Measurements from ENCODE around the gene CHCHD4.
A peak's percentile ranks its signal among the peaks of the same experiment; 100 is the strongest.

Gene CHCHD4

GRCh38 chr3:14124615-14125192, at the start of gene CHCHD4, which contains the start of gene TMEM43:
Gene CHCHD4 (minus strand): TSS chr3:14124870. CDS start chr3:14124676, 194 bp downstream.
Gene TMEM43 (plus strand): TSS chr3:14125052. CDS start chr3:14125194, 142 bp downstream.
- ChIA-PET CTCF (interaction anchor here (0.7 to 1.9 kb wide), 8 partner anchors 8 to 1283 kb away, joined by 3 to 7 read pairs (median 4); partner anchors contain the start of genes LSM3 and RPL32), POLR2A (interaction anchor here (1.2 to 1.4 kb wide), 3 partner anchors 20 to 308 kb away, joined by 3 to 4 read pairs (median 4); partner anchors contain the start of genes LSM3 and XPC)
- TF ChIP-seq, protein P1, sequence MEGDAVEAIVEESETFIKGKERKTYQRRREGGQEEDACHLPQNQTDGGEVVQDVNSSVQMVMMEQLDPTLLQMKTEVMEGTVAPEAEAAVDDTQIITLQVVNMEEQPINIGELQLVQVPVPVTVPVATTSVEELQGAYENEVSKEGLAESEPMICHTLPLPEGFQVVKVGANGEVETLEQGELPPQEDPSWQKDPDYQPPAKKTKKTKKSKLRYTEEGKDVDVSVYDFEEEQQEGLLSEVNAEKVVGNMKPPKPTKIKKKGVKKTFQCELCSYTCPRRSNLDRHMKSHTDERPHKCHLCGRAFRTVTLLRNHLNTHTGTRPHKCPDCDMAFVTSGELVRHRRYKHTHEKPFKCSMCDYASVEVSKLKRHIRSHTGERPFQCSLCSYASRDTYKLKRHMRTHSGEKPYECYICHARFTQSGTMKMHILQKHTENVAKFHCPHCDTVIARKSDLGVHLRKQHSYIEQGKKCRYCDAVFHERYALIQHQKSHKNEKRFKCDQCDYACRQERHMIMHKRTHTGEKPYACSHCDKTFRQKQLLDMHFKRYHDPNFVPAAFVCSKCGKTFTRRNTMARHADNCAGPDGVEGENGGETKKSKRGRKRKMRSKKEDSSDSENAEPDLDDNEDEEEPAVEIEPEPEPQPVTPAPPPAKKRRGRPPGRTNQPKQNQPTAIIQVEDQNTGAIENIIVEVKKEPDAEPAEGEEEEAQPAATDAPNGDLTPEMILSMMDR (IDR thresholded peaks at IDR 0.05; ENCODE audit: control extremely low read depth, extremely low read depth, low read depth, missing control alignments), result no peak
- peak; percentile 100 for DNase-seq (ENCODE audit: extremely low spot score)

- ChIA-PET CTCF (interaction anchor here (1.1 to 1.7 kb wide), 4 partner anchors 10 to 44 kb away, joined by 3 to 4 read pairs (median 4); no protein-coding TSS in a partner anchor), POLR2A (no interaction called here)
- no peak for DNase-seq (ENCODE audit: extremely low spot score)
- TF ChIP-seq, protein P1 (IDR thresholded peaks at IDR 0.05; ENCODE audit: control extremely low read depth, extremely low read depth, low read depth, missing control alignments), result no peak
Observed at GRCh38 chr3:14172496-14172895, 47.8 kb upstream of the CHCHD4 start.

GRCh38 chr3:14170531-14171159, 46.0 kb upstream of the CHCHD4 start:
- TF ChIP-seq, protein P1 (IDR thresholded peaks at IDR 0.05; ENCODE audit: control extremely low read depth, extremely low read depth, low read depth, missing control alignments), result no peak
- ChIA-PET POLR2A (no interaction called here), CTCF (interaction anchor here (1.1 to 1.6 kb wide), 3 partner anchors 11 to 19 kb away, joined by 3 to 5 read pairs (median 4); no protein-coding TSS in a partner anchor)
- DNase-seq (ENCODE audit: extremely low spot score), result no peak

- ChIA-PET POLR2A (no interaction called here), CTCF (interaction anchor here (1.1 to 1.8 kb wide), 3 partner anchors 17 to 45 kb away, joined by 3 to 5 read pairs (median 4); partner anchors contain the start of genes CHCHD4 and TMEM43)
- no peak for DNase-seq (ENCODE audit: extremely low spot score)
- TF ChIP-seq, protein P1 (IDR thresholded peaks at IDR 0.05; ENCODE audit: control extremely low read depth, extremely low read depth, low read depth, missing control alignments), result no peak
Observed at GRCh38 chr3:14169871-14170270, 45.2 kb upstream of the CHCHD4 start.

- CTCF ChIA-PET, result interaction anchor here (1.1 to 1.8 kb wide), 3 partner anchors 14 to 44 kb away, joined by 3 to 5 read pairs (median 4); partner anchors contain the start of genes CHCHD4 and TMEM43
- POLR2A ChIA-PET, result no interaction called here
- DNase-seq (ENCODE audit: extremely low spot score), result no peak
- TF ChIP-seq, protein P1 (IDR thresholded peaks at IDR 0.05; ENCODE audit: control extremely low read depth, extremely low read depth, low read depth, missing control alignments), result no peak
Observed at GRCh38 chr3:14169435-14169834, 44.8 kb upstream of the CHCHD4 start.

DNA sequence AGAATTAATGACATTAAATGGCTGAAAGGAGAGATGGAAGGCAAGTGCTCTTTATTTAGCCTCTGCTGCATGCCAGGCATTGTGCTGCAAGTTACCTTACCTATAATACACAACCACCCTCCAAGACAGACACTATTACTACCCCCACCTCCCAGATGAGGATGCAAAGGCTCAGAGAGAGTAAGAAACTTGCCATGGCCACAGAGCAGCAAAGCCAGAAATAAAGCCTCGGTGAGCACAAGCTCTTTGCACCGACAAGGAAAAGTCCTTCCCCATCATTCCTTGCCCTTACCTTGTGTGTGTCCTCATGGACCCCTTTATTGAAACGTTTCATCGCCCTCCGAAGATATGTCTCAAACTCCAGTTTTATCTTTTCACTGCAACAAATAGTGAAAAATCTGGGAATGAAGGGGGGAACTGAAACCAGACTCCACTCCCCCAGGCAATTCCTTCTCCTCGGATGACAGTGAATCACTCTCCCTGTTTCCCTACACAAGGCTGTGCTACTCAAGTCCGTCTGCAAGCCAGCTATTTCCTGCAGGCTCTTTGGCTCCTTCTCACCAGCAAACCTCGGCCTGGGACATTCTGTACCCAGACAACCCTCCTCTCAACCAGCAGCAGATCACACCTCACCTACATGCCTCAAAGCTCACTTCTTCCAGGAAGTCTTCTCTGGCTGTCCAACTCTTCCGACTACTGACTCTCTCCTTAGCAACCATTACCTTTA, 42.4 kb upstream of the CHCHD4 start:
- TF ChIP-seq, protein P1 (IDR thresholded peaks at IDR 0.05; ENCODE audit: control extremely low read depth, extremely low read depth, low read depth, missing control alignments), result no peak
- ChIA-PET POLR2A (interaction anchor here (1.7 kb wide), 1 partner anchor 12 kb away, joined by 4 read pairs; the partner anchor contains the start of genes LSM3 and XPC), CTCF (interaction anchor here (1.0 to 2.8 kb wide), 3 partner anchors 11 to 36 kb away, joined by 3 to 6 read pairs (median 6); no protein-coding TSS in a partner anchor)
- no peak for DNase-seq (ENCODE audit: extremely low spot score)
